GM18508 (cell line): Measurements from ENCODE around the gene HOXA13.

ENCODE experiments used
- ATAC-seq: cut with Tn5 transposase; IDR thresholded peaks from one replicate; pipeline ENCODE4 v1.9.1; 2021; ENCODE audit warnings: moderate number of reproducible peaks; ENCODE audit not compliant: insufficient read depth, unreplicated experiment

HOXA13 gene

DNA sequence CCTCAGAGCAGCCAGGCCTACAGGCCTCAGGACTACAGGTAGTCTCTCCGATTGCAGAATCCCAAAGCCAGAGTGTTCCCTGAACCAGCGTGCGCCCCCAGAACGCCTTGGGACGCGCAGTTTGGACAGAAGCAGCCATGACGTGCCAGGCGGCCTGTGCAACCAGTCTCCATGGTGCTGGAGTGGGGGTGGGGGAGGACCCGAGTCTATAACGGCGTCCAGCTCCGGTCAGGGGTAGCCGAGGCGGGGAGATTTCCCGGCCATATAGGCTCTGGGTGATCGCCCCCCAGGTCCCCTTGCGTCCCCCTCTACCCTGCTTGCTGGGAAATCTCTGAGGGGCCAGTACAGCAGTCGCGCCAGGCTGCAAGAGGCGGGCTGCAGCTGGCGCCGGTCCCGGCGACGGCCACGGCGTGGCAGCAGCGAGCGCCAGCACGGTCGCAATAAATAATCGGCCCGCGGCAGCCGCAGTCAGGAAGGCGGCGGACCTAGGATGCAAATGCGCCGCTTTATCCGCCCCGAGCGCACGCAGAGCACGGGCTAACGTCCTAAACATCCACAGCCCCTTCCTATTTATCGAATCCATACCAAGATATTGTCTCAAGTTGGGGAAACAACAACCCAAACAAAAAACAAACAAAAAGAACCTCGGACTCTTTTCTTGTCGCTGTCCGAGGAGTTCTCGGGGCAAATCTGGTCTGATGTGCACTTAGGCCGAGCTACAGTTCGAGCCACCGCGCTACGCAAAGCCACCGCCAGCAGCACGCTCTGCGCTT is 49.1 kb downstream of the HOXA13 start:
- no peak for ATAC-seq

DNA sequence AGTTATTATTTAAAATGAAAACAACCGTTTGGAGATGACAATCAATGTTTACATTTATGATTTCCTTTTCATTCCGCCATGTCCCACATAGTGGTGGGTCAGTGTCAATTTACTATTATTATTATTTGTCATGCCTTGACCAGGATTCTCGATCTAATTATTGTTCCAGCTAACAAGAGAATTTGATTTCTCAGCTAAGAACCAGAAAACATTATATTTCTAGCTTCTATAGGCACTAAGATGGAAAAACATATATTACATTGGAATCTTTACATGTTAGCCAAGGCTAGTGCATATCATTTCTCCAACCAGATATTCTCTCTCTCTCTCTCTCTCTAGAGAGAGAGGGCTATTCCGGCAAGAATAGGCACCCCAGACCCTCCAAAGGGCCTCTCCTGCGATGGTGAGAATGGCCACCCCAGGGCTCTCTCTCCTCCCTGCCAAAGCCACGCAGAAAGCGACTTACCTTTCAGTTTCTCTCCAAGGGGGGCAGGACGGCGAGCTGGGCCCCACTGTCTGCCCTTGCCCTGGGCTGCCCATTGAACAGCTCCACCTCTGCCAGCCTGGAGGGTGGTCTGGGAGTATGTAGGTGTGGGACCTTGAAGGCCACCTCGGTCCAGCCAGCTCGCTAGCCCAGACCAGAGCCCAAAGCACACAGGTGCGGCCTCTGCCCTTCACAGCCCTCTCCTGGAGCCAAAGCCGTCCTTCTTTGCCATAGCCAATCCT is 49.9 kb downstream of the HOXA13 start:
- ATAC-seq: no peak

DNA sequence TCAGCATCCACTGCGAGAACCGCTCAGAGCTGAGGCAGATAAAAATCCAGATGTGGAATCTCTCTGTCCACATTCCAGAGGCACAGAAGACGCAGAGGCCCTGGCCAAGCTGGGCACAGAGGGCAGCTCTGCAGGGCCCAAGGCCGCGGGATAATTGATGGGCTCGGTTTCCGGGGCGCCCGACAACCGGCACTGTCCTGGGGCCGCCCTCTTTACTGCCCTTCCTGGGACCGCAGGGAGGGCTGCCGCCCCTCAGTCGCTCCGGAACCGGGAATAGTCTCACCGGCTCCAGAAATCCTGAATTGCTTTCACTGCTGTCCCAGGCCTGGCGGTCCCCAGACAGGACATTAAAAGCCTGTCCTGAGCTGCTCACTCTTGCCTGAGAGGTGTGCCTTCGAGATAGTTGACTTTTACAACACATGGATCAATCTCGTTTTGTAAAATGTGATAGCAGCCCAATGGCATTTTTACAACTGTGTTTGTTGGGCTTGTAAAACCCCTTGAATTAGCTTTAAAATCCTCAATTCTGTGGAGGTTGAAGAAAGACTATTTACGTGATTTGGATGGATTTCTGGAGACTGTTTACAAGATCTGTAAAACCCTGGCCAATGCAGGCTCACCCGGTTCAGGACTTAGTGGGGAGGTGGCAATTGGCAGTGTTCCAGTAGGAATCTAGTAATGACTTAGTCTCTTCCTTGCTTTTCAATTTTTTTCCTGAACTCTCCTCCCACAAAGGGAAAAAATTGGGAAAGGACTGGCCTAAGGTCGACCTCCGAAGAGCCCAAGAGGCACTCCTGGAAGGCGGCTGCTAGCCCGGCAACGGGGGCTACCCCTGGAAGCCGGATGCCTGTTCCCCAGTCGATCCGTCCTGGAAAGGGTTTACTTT is 50.9 kb downstream of the HOXA13 start:
- no peak for ATAC-seq

DNA sequence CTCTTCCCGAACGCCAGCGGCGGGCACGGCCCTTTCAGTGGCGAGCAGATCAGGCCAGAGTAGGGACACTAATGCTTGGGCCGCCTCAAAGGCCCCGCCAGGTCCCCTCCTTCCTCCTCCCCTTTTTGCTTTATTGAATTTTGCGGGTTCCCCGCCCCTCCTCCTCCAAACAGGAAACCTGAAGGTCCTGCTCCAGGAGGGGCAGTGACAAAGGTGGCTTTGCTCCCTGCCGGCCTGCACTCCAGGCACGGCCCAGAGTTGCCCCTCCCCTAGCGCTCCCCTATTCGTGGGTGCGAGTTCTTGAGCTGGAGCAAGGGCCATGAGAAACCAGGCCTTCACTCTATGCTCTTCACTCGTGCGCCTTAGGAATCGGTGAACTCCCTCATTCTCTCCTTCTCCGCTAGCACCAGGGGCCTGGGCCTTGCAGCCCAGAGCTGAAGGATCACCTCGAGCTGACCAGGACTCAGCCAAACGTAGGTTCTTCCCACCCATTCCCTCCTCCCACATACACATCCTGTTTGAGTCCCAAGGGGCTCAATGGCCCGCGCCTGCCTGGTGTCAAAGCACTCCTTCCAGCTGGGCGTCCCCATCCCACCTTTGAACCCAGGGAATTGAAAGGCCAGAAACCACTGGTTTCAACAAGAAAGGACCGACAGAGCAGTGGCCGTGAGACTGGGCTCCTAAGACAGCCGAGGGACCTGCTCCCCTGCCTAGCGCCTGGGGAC is 51.7 kb downstream of the HOXA13 start:
- ATAC-seq: no peak

DNA sequence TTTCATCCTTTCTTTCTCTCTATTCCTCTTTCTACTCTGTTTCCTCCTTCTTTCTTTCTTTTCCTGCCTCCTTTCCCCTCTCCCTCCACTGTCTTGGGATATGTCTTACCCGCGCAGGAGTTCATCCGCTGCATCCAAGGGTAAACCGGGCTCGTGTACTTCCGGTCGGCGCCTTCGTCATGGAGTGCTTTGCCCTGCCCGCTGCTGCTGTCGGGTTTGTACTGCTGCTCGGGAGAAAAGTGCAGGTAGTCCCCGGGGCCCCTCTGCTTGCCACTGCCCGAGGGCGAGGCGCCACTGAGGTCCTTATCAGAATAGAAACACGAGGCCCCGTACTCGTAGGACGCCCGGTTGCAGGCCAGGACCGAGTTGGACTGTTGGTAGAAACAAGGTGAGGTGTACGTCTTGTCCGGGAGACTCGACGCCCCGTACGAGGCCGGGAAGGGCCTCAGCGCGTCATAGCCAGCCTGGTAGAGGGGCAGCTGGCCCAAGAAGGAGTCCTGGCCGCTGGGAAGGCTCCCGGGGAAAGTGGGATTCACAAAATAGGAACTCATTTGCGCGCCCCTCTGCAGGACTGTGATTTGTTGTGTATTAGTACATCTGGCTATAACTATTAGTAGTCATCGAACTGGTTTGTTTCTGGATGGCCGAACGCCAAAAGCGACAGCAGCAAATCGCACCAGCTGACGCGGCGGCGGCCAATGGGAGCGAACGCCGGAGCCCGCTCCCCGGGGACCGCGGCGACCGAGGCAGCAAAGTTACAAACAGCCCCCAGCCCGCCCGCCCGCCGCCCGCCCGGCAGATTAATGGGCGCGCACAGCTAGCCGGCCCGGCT is 52.5 kb downstream of the HOXA13 start, which contains the start of gene HOXA6:
Gene HOXA6 (minus strand): TSS at position 576 of the 832 bp plus-strand sequence. CDS start 25 bp downstream, at position 551.
- no peak for ATAC-seq

DNA sequence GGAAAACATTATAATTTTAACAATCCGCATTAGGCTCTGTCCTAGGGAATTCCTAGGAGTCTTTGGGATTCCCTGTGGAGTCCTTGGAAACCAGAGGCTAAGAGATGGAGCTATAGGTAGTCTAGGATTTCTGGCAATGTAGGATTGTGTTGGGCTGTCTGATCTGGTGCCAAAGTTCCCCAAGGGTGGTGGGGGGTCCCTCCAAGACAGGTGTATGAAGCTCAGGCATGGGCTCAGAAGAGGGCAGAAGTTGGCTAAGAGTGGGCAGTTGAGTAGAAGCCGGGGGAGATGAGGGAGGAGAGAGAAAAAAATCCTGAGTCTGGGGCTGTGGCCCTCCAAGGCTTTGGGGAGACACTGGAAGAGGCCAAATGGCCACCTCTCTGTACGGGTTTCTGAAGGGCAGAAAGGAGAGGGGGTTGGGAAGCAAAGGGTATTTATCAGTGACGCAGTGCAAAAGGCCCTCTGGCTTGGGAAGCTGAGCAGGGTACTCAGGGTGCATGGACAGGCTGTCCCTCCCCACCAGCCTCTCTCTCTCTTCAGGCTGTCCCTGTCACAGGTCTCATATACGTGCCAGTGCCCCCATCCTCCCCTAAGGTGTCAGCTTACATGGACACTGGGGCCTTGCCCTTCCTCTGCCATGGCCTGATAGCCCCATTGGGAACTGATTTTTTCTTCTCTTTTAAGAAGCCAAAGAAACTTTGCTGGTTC is 53.2 kb downstream of the HOXA13 start:
- no peak for ATAC-seq

DNA sequence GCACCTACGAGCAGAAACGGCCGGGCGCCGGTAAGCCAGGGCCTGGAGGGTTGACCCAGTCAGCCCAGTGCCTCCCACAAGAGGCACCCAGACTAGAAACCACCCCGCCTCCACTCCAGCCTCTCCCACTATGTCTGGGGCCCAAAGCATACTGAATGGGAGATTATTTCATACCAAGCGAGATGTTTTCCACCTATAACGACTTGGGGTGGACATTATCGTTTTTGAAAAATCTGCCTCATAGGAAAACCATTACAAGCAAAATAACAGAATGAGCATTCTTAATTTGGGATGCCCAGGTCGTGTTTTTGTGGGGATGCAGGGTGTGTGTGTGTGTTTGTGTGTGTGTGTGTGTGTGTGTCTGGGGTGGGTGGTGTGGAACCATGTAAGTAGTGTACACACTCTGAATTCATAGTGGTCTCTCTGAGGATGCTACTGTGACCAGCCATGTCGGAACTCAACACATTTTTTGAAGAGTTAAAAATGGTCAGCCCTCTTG is 53.9 kb downstream of the HOXA13 start:
- no peak for ATAC-seq

DNA sequence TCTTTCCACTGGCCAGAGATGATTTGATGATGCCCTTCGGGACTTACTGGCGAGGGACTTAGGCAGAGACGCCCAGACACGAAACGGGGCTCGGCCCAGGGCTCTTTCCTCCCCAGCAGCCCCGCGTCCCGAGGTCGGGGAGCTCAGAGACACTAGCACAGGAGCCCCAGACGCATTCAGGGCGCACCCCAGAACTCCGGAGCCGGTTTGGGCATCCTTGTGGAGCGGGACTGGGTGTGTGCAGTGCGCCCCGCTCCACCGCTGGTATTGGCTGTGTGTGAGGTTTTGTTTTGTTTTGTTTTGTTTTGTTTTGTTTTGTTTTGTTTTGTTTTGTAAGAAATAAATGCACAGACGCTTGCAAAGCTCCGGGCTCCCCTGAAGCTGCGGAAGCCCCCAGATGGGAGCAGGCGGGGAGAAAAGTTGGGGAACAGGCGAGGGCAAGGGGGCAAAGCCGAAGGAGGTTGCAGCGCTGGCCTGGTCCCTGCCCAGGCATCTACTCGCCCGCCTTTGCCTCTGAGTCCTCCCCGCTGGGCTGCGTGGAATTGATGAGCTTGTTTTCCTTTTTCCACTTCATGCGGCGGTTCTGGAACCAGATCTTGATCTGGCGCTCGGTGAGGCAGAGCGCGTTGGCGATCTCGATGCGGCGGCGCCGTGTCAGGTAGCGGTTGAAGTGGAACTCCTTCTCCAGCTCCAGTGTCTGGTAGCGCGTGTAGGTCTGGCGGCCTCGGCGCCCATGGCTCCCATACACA is 54.6 kb downstream of the HOXA13 start:
- no peak for ATAC-seq

DNA sequence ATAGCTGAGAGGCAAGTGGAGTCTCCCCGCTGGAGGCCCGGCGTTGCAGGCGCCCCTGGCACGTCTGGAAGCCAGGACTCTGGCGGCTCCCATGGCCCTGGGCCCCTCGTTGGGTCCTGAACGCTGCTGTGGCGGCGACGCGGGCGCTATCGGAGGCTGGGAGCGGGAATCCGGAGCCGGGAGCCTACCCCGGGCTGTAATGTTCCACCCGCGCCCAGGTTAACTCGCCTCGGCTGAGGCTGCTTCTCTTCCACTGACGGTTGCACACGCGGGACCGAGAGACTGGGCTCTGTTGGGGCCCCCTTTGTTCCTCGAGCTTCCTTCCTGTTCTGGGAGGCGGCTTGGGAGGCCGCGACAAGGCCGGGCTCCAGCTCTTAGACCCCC is 55.1 kb downstream of the HOXA13 start:
- no peak for ATAC-seq
